Fibroblast of the aortic adventitia (primary cell): ENCODE data around the gene FBXL13. TPM values are rescaled to one million over a fixed set of nuclear protein-coding genes. Genes with fewer than 3 reads are reported as not detected.
"Not testable (repeated sequence)": the region's sequence is repeated elsewhere in the genome, so short reads cannot be mapped to it uniquely, and the experiment has no call there.

Experiments used
- DNase-seq: peaks from one replicate; pipeline ENCODE4 v3.0.0-alpha.2; 2010; ENCODE audit warnings: low read depth
- H3K4me3 ChIP-seq: 2 replicates; pipeline ENCODE4 v1.5.1; 2011; ENCODE audit warnings: low read depth, mild to moderate bottlenecking, control low read depth, low read length, moderate library complexity
- CTCF ChIP-seq: IDR thresholded peaks from 2 replicates; pipeline ENCODE4 v1.5.1; 2011; ENCODE audit warnings: mild to moderate bottlenecking, low read length, control low read depth, inconsistent platforms; ENCODE audit not compliant: insufficient read depth
- total RNA-seq: library from RNA; depleted of rRNA; stranded (reverse); fragments of >200 nt; gene quantifications from 2 replicates; pipeline ENCODE4 v1.2.3, GENCODE V29; 2012; ENCODE audit warnings: low replicate concordance

Gene FBXL13
- total RNA-seq, 1 donor = 3.4 TPM

DNA sequence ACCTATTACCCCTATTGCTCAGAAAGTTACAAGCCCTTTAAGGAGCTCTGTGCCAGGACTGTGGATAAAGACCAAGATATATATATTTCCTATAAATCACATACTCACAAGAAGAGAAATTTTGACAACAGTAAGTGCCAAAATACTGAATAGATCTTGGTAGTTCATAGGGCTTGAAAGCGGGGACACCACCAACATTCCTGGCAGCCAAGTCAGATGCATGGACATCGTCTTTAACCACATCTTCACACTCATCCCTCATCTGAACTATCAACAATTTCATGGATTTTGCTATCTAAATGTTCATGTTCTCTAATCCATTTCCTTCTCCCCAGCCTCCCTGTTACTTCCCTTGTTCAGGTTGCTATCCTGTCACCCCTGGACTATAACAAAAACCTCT is 229.2 kb downstream of the FBXL13 start:
- H3K4me3 ChIP-seq = no peak overlapping the region
- DNase-seq = no peak
- no peak for TF ChIP-seq CTCF

DNA sequence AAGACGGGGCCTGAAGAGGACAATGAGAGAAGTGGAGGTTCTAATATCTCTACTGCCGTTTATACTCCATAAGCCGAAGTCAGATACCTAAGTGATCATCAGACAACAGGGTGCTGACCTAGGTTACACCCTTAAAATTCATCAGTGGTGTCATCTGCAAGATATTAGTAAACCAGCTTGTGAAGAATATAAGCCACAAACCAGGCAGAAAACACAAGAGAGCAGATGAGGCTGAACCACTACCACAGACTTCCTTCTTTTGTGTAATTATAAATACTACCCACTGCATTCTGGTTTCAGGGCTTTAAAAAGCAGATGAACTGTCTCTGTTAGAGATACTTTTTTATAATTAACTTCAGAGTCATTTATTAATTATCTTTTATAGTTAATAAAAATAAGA is 230.7 kb downstream of the FBXL13 start:
- TF ChIP-seq CTCF = no peak
- H3K4me3 ChIP-seq = no peak overlapping the region
- no peak for DNase-seq

DNA sequence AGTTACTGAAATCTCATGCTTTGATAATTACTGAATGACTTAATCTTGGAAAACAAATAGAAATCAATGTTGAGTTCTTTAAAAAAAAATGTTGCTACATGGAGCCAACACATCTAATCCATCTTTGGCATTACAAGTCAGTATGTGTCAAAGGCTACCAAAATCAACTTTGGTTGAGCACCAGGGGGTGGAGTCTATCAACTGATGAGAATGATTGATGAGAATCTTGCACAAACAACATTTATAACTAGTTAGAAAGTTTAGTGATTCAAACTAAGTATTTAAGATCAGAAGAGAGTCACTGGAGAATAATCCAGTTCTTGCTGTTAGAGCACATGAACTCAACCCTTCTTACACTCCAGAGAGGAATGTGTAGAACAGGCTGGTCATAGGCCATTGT is 232.3 kb downstream of the FBXL13 start:
- DNase-seq = peak; percentile 44
- H3K4me3 ChIP-seq = no peak overlapping the region
- TF ChIP-seq CTCF = no peak

DNA sequence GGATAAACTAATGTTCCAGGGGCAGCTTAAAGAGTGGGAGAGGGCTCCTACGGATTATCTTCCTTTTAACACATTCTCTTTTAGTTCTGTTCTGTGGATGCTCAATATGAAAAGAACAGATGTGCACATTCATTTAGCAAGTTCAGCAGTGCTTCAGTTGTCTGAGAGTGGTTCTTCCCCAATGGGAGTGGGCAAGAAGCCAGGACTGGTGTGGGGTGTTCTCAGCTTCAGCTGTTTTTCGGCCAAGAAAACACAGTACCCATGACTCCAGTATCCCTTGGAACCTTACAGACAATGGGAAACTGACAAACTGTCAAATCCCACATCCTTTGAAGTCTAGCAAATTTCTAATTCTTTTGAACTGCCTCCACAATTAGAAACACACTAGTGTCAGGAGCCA is 233.3 kb downstream of the FBXL13 start:
- TF ChIP-seq CTCF = no peak
- no peak overlapping the region for H3K4me3 ChIP-seq
- DNase-seq = peak; percentile 65

- no peak for TF ChIP-seq CTCF
- no peak overlapping the region for H3K4me3 ChIP-seq
- no peak for DNase-seq
Measured at GRCh38 chr7:102840404-102840803, 234.2 kb downstream of the FBXL13 start.

- DNase-seq, H3K4me3 ChIP-seq: not testable (repeated sequence)
Measured at GRCh38 chr7:102838572-102839101, 236.0 kb downstream of the FBXL13 start.

DNA sequence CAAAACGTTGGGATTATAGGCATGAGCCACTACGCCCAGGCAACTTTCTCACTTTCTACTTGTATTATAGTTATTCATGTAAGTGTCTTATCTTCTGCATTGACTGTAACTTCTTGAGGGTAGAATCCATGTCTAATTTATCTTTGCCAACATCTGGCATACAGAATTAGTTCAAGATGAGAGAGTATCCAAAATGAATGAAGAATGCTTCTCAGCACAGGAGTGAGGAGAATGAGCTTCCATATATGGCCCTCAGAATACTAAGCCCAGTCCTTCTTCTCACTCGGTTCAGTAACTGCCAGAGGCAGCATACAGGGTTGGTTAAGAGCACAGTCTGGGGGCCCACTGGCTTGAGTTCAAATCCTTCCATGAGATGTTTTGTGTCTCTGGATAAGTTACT is 236.8 kb downstream of the FBXL13 start:
- no peak for DNase-seq
- H3K4me3 ChIP-seq = no peak overlapping the region
- no peak for TF ChIP-seq CTCF

GRCh38 chr7:102836977-102837376 is 237.6 kb downstream of the FBXL13 start:
- no peak overlapping the region for H3K4me3 ChIP-seq
- DNase-seq = no peak
- no peak for TF ChIP-seq CTCF
